T1000 (cell line): Measurements from ENCODE around the gene ALOXE3.

Source experiments
- DNase-seq: peaks from one replicate; lab custom pipeline; 2025; ENCODE audit warnings: mixed read lengths; lab: John Stamatoyannopoulos, UW

ALOXE3 gene

GRCh38 chr17:8117980-8118768 is at the start of gene ALOXE3:
Gene ALOXE3, minus strand, starts transcription at chr17:8118514. Its CDS starts 524 bp downstream, at chr17:8117990.
- DNase-seq = peak; percentile 51

GRCh38 chr17:8167526-8167925 is 49.2 kb upstream of the ALOXE3 start:
- no peak for DNase-seq

- DNase-seq = no peak
Measured at GRCh38 chr17:8166731-8167130, 48.4 kb upstream of the ALOXE3 start.

GRCh38 chr17:8164815-8165131 is 46.5 kb upstream of the ALOXE3 start:
- DNase-seq = no peak

- DNase-seq = no peak
Measured at GRCh38 chr17:8163978-8164814, 45.9 kb upstream of the ALOXE3 start.

GRCh38 chr17:8162997-8163977 is 45.0 kb upstream of the ALOXE3 start:
- no peak for DNase-seq

- peak; percentile 62 for DNase-seq
Measured at GRCh38 chr17:8162233-8162996, 44.1 kb upstream of the ALOXE3 start, which contains the start of gene VAMP2. Gene VAMP2, minus strand, starts transcription at chr17:8162948. Its CDS starts 69 bp downstream, at chr17:8162879.

GRCh38 chr17:8161289-8162232 is 43.2 kb upstream of the ALOXE3 start:
- no peak for DNase-seq

- DNase-seq = no peak
Measured at GRCh38 chr17:8160741-8161221, 42.5 kb upstream of the ALOXE3 start.

GRCh38 chr17:8160224-8160577 is 41.9 kb upstream of the ALOXE3 start:
- no peak for DNase-seq

GRCh38 chr17:8159459-8160223 is 41.3 kb upstream of the ALOXE3 start:
- DNase-seq = no peak

GRCh38 chr17:8159032-8159400 is 40.7 kb upstream of the ALOXE3 start:
- DNase-seq = no peak

GRCh38 chr17:8158267-8159031 is 40.1 kb upstream of the ALOXE3 start:
- DNase-seq = peak; percentile 81

- peak; percentile 99 for DNase-seq
Measured at GRCh38 chr17:8156246-8156992, 38.1 kb upstream of the ALOXE3 start.

GRCh38 chr17:8155996-8156245 is 37.6 kb upstream of the ALOXE3 start:
- no peak for DNase-seq

GRCh38 chr17:8155231-8155995 is 37.1 kb upstream of the ALOXE3 start:
- DNase-seq = no peak

GRCh38 chr17:8154608-8155155 is 36.4 kb upstream of the ALOXE3 start:
- DNase-seq = no peak
